ENCODE measurements around the gene TRDN.
"Not testable (repeated sequence)": the region's sequence is repeated elsewhere in the genome, so short reads cannot be mapped to it uniquely, and the experiment has no call there.

TRDN gene

DNA sequence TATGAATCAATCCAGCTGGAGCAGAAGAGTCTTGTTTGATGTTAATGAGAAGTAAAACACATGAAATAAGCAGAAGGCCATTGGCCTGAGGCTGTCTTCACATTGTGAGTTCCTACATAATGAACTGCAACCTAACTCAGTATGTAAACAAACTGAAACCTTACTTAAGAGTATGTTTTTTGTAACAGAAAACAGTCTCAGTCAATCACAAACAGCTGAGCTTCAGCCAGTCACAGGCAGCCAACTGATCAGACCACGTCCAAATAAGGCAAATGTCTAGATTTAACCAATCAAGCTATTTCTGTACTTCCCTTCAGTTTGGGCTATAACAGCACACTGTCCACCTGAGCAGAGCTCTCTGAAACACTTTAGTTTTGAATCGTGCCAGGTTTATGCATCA, 234.7 kb downstream of the TRDN start:
- no peak for DNase-seq (ENCODE audit: low read depth)

DNA sequence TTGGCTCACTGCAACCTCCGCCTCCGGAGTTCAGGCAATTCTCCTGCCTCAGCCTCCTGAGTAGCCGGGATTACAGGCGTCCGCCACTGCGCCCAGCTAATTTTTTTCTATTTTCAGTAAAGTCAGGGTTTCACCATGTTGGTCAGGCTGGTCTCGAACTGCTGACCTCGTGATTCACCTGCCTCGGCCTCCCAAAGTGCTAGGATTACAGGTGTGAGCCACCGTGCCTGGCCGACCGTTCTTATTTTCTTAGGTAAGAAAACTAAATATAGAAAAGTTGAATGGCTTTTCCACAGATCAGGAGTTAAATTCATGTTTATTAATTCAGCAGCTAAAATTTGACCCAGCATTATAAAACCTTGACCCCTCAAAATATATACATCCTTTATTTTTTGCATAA, 238.7 kb downstream of the TRDN start:
- DNase-seq (ENCODE audit: low read depth): no peak

DNA sequence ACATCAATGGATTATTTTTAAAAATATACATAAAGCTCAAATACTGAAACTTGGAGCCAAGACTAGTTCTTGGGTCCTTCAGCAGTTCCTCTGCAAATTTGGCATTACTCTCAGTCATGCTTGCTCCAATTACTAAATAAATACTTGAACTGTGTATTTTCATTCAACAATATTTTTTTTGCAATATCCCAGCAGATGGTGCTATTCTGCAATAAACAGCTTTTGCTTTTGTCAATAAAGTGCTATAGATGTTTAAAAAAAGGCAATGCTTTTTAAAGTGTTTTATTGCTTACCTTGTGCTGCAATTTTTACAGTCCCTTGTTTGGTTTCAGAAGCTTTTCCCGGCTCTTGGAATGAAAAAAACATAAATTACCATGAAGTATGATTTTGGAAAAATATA, 243.4 kb downstream of the TRDN start:
- DNase-seq (ENCODE audit: low read depth): no peak

DNA sequence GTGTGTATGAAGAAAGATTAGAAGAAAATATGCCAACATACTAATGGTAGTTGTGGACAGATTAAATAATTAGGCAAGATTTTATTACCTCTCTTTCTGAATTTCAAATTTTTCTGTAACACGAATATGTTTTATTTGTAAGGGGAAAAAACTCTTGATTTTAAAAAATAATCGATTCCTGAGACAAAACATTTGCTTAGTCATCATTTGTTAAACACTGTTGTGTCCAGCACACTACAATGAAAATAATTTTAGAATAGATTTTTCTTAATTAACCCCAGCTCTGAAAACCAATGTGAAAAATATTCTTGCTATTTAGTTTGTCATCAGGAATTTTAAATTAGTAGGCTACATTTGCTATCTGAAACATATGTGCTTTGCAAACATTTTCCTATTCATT, 253.0 kb downstream of the TRDN start:
- DNase-seq (ENCODE audit: low read depth): no peak

DNA sequence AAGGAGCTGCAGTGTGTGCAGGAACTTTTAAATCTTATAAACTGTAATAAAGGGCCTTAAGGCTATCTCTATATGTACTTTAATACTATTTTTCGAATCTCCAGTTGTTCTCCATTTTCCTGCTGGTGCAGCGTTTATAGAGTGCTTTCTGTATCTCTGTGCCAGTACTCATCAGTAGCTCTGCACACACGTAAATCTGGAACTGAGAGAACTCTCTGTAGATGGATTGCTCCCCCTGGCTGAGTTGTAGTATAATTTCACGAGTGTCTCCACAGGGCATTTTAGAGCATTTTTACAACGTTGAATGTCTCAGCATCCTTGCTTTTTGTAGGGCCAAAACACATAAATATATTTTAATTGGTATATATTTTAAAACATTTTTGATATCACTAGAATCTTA, 256.5 kb downstream of the TRDN start:
- DNase-seq (ENCODE audit: low read depth): no peak

DNA sequence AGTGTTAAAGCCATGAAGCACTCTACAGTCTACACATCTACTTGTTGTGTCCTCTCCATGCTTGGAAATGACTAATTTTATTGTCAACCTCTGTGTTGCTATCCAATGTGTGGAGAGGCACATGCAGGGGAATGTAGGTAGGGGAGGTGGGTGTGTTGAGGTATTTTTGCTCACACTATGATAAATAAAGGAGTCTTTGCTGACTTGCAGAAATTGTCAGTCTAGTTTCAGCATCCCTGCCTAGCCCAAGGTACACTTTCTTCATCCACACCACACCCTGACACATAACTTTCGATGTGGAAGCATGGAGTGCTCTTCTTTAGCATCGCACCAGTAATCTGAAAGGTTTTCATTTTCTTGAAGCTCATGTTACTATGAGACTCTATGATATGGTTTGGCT, 264.0 kb downstream of the TRDN start:
- no peak for DNase-seq (ENCODE audit: low read depth)

DNA sequence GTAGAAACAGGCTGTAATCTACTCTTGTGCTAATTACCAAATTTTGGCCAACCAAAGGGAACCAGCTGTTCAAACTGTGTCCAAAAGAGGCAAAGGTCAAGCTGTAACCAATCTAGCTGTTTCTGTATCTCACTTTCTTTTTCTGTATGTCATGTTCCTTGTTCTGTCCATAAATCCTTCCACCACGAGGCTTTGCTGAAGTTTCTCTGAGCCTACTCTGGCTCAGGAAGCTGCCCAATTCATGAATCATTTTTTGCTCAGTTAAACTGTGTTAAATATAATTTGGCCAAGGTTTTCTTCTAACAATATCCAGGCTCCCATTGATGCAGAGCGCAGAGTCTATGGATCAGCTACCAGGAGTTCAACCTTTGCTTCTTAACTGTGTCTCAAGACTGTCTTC, 272.8 kb downstream of the TRDN start:
- DNase-seq (ENCODE audit: low read depth): no peak

DNA sequence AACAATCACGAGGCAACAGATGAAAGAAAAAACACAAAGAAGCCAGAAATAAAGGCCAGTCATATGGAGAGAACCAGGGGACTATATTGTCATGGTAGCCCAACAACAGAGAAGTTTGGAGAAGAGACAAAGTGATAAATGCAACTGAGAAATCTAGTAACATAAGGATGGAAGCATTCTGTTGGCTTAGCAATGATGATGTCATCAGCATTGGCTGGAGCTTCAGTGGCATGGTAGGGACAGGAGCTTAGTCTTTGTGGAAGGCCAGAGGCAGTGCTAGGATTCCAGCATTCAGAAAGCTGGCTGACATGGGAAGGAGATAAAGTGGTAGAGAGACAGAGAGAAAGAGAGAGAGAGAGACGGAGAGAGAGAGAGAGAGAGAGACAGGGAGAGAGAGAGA, 276.4 kb downstream of the TRDN start:
- DNase-seq (ENCODE audit: low read depth): no peak

DNA sequence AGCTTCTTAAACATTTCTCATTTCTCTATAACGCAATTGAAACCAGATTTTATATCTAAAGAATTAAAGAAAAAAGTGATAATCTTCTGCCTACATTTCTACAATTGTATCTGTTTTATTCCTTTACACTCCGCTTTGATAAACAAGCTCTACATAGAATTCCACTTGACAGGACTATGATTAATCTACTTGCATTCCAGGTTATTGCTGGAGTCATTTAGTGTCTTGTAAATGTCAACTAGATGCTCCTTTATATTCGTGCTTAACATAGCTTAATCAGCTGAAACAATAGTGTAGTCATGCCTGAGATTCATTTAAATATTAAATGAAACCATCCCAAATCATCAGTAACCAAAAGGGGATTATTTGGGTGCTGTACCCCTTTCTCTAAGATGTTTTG, 284.0 kb downstream of the TRDN start:
- DNase-seq (ENCODE audit: low read depth): no peak

DNA sequence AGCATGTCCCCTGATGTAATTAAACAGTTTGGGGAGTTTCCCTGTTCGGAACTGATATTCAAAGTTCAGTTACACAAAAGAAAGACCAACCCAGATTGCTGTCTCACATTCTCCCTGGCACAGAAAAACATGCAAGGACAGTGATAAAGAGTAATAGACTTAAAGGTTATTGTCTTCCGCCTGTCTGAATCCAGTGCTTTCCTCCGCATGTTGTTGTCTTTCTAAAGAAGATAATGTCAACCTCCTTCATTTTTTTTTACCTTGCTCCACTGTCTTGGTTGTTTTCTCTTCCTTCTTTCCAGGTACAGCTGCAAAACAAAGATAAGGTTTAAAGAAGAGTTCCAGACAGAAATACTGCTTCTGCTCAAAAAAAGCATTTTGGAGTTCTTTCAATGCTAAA, 284.5 kb downstream of the TRDN start:
- DNase-seq (ENCODE audit: low read depth): no peak

DNA sequence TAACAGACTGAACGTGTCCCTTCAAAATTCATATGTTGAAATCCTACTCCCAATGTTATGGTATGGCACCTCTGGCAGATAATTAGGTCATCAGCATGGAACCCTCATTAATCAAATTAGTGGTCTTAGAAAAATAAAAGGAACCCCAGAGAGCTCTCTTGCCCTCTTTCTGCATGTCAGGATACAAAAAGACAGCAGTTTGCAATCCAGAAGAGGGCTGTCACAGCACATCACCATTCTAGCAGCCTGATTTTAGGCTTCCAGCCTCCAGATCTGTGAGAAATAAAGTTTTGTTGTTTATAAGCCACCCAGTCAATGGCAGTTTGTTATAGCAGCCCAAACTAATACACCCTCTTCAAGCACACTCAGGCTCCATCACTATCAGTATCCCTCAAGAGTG, 292.9 kb downstream of the TRDN start:
- no peak for DNase-seq (ENCODE audit: low read depth)

DNA sequence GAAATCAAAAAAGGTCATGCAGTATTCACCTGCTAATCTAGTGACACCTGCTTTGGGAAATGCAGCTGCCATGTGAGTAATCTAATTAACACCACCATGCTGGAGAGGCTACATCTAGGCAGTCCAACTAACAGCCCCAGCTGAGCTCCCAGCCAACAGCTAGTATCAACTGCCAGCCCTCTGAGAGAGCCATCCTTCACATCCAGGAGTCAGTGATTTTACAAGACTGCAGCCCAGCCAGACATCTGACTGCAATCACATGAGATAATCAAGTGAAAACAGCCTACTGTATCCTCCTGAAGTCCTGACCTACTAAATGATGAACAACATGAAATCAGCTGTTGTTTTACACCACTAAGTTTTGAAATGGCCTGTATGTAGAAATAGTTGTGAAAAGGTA, 298.4 kb downstream of the TRDN start:
- DNase-seq (ENCODE audit: low read depth): no peak

DNA sequence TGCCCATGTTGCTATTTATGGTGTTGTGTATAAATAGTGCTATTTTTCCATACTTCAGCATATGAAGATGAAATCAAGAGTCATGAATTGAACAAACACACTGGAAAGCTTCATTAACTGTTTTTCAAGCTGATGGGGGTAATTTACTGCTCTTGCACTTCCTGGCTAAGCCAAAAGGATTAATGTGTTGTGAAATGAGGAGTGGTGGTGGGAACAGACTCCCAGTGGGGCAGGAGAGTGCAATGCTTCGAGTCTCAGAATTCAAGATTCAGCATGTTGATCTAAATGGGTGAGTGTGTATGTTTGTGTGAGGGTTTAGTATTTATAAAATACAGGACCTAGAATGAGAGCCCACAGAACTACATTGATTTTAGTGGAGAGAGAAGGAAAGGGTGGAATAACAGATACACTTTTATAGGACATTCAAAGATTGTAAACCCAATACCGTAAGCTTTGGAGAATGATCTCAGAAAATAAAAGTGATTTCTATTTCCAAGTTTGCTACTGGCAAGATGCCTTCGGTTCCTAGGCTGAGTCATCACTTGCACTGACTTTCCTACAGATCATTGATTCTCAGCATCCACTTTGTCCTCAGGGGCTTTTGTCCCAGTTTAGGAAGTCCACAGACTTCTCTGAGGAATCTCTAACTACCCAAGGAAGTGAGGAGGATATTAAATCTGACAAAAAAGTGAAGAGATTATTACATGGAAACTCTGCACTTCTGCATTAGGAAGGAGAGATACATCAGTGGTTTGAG, 303.6 kb downstream of the TRDN start:
- DNase-seq (ENCODE audit: low read depth): no peak

DNA sequence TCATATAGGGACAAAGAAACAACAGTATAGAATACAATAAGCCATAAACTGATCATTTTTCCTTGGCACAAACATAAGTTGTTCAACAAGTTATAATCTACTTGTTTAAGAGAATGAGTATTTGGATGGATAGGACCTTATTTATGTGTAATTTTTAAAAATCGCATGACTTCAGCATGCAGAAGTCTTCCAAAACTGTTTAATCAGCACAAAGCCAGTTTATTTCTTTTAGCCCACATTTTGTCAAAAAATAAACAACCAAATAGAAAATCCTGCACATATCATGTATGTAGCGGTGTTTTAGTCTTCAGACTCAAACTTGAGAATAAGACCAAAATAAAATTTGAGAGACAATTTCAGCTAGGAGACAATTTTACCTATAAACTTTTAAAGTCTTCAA, 304.7 kb downstream of the TRDN start:
- no peak for DNase-seq (ENCODE audit: low read depth)

DNA sequence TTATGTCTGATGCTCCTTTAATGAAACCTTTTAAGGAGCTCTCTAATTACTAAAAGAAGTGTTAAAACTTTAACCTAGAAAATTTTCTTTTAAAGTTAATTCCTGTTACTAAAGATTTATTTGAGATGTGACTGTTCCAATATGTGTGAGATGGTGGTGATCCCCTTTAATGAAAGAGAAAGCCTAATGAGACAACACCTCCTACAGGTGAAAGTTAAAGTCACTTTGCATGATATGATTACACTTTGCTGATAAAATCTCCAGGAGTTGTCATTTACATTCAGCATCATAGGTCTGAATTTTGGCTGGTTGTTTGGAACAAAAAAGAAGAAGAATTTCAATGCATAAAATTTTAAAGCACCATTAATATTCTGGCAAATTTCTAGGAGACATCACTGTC, 307.4 kb downstream of the TRDN start:
- no peak for DNase-seq (ENCODE audit: low read depth)

DNA sequence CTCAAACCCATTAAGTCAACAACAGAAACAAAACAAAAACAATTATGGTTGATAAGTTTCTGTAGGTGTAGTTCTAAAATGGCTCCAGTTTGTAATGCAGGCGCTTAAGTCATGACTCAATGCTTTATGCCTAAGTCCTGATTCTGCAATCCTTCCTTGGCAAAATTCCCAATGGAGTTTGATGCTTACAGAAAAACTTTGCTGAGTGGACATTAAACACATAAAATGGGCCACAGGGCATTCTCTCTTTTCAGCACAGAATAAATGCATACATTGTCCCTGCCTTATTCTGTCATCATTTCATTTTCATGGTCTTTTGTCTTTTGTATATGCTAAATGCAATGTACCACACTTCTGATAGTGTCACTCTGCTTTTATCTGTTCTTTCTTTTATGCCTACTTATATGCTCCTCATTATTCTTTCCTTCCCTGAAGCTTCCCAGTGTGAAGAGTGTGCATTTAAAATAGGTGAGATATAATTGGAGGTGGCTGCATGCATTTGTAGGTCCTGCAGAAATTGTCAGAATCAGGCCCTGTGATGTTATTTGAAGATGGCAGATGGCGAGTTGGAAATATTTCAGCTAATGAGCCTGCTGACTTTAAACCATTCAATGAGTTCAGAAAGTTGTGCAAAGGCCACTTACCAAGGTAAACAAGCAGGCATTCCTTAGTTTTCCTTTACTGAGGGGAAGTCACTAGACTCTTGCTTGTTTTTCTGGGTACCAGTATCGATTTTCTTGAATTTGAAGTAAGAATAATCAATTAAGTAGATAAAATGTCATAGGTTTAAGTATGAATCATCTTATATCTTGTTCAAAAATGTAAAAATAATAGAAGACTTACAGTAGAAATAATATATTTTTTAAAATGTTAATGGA, 313.1 kb downstream of the TRDN start:
- DNase-seq (ENCODE audit: low read depth): no peak

DNA sequence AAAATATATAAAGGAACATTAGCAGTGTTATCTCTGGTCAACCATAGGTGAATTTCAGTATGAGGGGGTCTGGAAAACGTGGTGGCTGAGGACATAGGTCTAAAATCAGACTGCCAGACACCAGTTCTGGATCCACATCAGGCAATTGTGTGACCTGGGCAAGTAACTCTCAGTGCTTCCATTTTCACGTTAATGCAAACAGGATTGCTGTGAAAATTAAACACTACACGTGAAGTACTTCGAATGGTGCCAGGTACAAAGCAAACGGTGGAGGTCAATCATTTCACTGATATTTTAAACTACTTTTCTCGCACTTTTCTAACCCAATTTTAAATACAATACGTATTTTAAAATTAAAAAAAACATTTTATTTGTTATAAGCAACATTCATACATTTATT, 315.7 kb downstream of the TRDN start:
- no peak for DNase-seq (ENCODE audit: low read depth)

DNA sequence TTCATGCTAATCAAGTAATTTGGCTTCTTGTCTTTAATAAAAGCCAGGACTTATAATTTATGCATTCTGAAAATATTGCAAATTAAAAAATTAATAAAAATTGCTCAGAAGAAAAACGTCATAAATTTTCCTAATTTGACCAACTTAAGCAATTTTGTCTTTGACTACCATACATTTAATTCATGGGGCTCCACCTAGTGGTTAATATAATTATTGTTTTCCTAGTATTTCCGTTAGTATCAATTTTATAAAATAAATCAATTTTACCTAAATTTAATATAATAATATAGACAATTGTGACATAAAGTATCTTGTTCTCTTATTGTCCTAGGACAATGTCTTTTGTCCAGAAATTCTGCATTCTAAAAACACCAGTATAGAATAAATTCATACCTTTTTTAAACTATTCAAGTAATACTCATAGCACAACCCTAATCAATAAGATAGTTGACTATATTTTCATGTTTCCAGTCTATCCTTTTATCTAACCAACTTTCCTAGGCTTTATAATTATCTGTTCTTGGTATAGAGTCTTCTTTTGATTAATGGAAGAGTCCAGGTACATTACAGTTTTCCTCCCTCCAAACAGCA, 319.9 kb downstream of the TRDN start:
- DNase-seq (ENCODE audit: low read depth): no peak

DNA sequence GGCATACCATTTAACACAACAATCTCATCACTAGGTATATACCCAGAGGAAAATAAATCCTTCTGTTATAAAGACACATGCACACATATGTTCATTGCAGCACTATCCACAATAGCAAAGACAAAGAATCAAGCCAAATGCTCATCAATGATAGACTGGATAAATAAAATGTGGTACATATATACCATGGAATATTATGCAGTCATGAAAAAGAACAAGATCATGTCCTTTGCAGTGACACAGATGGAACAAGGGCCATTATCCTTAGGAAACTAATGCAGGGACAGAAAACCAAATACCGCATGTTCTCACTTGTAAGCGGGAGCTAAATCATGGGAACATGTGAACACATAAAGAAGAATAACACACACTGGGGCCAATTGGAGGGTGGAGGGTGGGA, 322.3 kb downstream of the TRDN start:
- not testable (repeated sequence) for DNase-seq (ENCODE audit: low read depth)

DNA sequence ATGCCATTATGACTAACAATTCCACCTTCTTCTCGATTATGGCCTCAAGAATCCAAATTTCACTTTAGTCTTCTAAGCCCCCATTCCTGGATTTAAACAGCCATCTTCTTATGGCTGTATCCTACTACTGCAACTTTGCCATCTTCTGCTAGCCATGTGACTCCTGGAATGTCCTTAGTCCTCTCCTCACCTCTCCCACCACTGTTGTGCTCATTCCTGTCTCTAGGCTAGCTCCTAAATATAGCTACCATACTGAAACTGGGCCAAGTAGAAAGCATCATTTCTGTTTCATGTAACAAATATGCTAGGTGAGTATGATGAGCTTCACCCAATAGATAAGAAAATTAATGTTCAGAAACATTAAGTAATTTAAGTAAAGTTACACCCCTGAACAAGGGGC, 327.6 kb downstream of the TRDN start:
- no peak for DNase-seq (ENCODE audit: low read depth)

DNA sequence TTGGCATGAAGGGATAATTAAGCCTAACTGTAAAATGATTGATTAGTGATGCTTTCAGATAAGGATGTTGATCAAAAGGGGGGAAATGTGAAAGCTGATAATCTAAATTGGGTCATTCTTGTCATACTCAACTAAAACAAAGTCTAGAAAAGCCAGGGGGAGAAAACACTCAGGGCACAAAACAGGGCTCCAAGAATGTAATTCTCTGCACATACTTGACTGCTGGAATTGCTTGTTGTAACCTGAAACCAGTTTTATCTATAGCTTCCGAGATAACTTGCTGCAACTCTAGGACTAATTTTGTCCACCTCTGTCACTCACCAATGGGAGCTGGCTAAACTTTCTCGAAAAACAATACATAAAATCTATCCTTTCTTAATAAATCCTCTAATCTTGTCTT, 330.4 kb downstream of the TRDN start:
- no peak for DNase-seq (ENCODE audit: low read depth)

DNA sequence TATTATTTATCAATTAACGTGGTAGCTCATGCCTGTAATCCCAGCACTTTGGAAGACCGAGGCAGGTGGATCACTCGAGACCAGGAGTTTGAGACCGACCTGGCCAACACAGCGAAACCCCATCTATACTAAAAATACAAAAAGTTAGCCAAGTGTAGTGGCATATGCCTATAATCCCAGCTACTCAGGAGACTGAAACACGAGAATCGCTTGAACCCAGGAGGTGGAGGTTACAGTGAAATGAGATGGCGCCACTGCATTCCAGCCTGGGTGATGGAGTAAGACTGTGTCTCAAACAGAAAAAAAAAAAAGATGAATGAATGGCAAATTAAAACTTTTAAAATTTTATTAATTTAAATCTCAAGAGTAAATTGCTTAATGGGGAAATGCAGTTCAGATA, 341.1 kb downstream of the TRDN start:
- DNase-seq (ENCODE audit: low read depth): no peak

DNA sequence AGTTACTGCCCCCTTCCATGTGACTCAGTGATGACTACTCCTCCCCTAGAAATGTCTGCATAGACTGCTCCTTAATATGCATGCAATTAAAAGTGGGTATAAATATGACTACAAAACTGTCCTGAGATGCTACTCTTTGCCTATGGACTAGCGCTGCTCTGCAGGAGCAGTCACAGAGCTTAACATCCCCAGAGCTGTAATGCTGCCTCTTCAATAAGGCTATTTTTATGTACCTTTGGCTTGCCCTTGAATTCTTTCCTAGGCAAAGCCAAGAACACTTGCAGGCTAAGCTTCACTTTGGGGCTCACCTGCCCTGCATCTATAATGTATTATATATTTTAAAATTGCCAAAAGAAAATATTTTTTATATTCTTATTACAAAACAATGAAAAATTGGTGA, 341.6 kb downstream of the TRDN start:
- DNase-seq (ENCODE audit: low read depth): no peak
